Measurements from ENCODE around the gene PDXP.

The PDXP gene

DNA sequence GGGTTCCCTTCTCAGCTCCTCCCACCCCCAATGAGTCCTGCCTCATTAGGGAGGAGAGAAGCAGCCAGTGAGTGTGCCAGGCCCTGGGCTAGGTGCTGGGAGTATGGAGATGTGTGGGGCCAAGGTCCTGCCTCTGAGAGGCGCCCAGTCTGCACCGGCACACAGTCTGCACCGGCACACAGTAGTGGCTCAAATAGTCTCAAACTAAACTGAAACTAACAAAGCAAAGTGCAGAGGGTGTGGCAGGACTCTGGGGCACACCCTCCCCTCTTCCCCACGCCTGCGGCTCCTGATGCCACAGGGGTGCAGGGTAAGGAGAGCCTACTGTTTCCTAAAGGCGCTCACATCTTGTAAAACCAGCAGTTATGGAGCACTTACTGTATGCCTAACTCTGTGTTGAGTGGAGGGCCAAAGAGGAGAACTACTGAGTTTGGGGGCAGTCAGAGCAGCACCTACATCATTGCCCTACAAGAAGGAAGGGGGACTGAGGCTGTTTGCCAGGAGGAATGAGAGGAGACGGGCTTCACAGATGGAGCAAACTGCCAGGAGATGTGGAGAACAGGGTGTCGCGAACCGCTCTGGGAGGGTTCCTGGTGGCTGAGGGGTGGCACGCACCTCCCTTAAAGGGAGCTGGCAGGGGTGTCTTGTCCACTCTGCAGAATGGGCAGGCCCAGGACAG lies 20.0 kb upstream of the PDXP start:
- no peak for DNase-seq (ENCODE audit: low spot score)
- in situ Hi-C loops (cut with MboI; ENCODE audit: low pct_unique_long_range_greater_than_20kb, low sequenced_read_pairs, unreplicated experiment): no loop called here
- TF ChIP-seq, protein P1, sequence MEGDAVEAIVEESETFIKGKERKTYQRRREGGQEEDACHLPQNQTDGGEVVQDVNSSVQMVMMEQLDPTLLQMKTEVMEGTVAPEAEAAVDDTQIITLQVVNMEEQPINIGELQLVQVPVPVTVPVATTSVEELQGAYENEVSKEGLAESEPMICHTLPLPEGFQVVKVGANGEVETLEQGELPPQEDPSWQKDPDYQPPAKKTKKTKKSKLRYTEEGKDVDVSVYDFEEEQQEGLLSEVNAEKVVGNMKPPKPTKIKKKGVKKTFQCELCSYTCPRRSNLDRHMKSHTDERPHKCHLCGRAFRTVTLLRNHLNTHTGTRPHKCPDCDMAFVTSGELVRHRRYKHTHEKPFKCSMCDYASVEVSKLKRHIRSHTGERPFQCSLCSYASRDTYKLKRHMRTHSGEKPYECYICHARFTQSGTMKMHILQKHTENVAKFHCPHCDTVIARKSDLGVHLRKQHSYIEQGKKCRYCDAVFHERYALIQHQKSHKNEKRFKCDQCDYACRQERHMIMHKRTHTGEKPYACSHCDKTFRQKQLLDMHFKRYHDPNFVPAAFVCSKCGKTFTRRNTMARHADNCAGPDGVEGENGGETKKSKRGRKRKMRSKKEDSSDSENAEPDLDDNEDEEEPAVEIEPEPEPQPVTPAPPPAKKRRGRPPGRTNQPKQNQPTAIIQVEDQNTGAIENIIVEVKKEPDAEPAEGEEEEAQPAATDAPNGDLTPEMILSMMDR (IDR thresholded peaks at IDR 0.05; ENCODE audit: extremely low read depth, insufficient read depth, missing control alignments): no peak

DNA sequence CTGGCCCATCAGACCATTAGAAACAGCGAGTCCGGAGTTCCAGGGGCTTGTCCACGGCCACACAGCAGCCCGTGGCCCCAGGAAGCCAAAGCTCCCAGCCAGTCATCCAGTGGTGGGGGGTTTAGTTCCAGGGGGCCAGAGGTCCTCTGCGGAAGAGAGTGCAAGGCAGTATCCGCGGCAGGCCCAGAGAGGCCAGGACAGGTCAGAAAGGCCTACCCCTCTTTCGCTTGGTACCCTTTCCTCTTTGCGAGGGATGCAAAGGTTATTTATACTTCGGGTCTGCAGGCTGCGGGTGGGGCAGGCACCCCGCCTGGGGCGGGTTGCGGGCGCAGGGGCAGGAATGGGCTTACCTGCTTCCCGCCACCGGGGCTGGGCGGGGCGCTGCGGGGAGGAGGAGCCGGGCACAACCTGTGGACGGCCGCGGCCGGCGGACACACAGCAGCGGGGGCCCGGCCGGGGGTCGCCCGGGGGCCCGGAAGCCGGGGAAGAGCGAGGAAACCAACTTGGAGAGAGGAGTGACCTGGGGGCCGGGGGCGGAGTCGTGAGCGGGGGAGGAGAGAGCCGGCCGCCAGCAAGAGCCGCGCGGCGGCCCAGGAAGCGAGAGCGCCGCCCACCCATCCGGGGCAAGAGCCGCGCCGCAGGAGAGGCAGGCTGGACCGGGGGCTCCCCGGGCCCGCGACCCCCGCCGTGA lies 19.3 kb upstream of the PDXP start, which contains the start of gene SH3BP1:
TSS of gene SH3BP1 (plus strand) at position 600 of the 691 bp plus-strand sequence. CDS start 119 bp downstream, outside the sequence.
- in situ Hi-C loops (cut with MboI; ENCODE audit: low pct_unique_long_range_greater_than_20kb, low sequenced_read_pairs, unreplicated experiment): no loop called here
- TF ChIP-seq, protein P1 (IDR thresholded peaks at IDR 0.05; ENCODE audit: extremely low read depth, insufficient read depth, missing control alignments): peak; percentile 6
- peak; percentile 87 for DNase-seq (ENCODE audit: low spot score)

DNA sequence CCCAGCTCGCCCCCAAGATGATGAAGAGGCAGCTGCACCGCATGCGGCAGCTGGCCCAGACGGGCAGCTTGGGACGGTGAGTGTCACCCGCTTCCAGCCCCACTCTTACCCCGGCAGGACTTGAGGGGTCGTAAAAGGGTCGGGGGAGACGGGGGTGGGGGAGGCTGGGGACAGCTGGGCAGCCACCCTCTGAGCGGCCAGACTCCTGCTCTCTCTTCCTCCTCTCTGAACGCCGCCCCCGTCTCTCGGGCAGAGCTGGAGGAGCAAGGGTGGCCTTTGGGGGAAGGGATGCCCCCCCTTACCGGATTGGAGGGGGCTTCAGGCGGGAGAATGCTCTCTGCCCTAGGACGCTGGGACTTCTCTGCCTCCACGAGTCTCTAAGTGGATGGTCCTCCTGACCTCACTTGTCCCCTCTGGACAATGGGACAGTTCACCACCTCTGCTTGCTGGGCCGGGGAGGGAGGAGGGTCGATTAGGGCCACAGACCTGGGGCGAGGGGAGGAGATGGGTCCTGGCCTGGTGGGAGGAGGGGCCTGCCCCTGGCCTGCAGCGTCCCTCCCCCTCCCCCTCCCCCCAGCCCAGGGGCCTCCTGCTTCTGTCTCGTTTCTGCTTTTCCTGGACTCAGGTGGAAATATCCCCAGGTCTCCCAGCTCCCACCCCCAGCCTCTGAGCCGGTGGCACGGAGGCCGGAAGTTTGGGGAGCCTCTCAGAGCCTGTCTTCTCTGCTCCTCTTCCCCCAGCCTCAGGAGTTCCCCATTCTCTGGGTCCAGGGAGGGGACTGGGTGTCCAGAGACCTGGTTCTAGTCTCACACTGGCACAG lies 18.5 kb upstream of the PDXP start:
- TF ChIP-seq, protein P1 (IDR thresholded peaks at IDR 0.05; ENCODE audit: extremely low read depth, insufficient read depth, missing control alignments): no peak
- in situ Hi-C loops (cut with MboI; ENCODE audit: low pct_unique_long_range_greater_than_20kb, low sequenced_read_pairs, unreplicated experiment): no loop called here
- DNase-seq (ENCODE audit: low spot score): peak; percentile 71

DNA sequence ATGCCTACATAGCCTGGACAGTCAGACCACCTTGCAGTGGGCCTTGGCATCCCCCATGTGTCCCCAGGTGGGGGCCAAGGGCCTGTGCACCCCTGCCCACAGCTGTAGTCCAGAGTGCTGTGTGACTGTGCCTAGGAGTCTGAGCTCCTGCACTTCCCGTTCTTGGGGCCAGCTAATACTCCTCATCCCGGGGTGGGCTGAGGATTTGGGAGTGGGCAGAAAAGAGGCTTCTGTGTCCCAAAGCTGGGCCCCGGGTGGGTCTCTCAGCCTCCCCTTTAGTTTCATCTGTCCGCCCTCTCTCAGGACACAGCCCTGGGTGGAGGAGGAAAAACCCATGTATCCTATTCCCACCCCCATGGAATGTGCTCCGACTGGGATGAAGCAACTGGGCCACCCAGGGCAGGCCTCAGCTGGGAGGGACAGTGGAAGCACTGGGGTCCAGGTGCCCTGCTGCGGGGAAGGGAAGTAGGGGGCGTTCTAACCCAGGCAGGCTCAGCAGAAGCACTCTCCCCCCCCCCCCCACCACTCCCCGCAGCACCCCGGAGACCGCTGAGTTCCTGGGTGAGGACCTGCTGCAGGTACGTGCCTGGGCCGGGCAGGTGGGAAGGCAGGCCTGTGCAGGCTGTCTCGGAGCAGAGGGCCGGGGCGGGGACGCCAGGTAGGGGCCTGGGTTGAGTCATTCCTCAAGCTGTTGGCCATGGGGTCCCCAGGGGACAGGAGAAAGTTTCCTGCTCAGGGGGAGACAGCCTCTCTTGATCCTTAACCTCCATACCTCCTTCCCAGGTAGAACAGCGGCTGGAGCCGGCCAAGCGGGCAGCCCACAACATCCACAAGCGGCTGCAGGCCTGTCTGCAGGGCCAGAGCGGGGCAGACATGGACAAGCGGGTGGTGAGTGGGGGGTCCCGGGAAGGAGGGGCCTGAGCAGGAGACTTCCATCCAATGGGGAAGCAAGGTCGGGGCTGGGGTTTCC lies 17.6 kb upstream of the PDXP start:
- in situ Hi-C loops (cut with MboI; ENCODE audit: low pct_unique_long_range_greater_than_20kb, low sequenced_read_pairs, unreplicated experiment): no loop called here
- DNase-seq (ENCODE audit: low spot score): no peak
- TF ChIP-seq, protein P1 (IDR thresholded peaks at IDR 0.05; ENCODE audit: extremely low read depth, insufficient read depth, missing control alignments): no peak

DNA sequence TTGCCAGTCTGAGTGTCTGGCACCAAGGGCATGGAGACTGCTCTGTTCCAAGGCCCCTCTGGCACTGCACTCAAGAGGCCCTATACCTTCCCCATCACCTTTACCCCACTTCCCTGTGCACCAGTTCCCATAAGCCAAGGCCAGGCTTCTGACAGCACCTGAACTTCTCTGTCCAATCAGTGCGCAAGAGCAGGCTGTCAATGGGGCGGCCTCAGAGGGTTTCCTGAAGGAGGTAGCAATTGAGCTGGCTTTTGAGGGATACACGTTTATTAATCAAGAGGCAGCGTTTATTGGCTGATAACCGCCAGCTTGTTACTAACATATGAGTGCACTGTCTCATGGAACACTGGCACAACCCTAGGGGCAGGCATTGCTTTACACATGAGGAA lies 17.0 kb upstream of the PDXP start:
- DNase-seq (ENCODE audit: low spot score): no peak
- TF ChIP-seq, protein P1 (IDR thresholded peaks at IDR 0.05; ENCODE audit: extremely low read depth, insufficient read depth, missing control alignments): no peak
- in situ Hi-C loops (cut with MboI; ENCODE audit: low pct_unique_long_range_greater_than_20kb, low sequenced_read_pairs, unreplicated experiment): no loop called here
